GM21786 (cell line): Measurements from ENCODE around the gene FYB1.
"Not testable (repeated sequence)": the region's sequence is repeated elsewhere in the genome, so short reads cannot be mapped to it uniquely, and the experiment has no call there.

Source experiments
- ATAC-seq: cut with Tn5 transposase; IDR thresholded peaks from one replicate; pipeline ENCODE4 v1.9.1; 2021; ENCODE audit not compliant: unreplicated experiment

Gene FYB1

GRCh38 chr5:39231705-39232525 lies 12.6 kb upstream of the FYB1 start:
- ATAC-seq = peak; percentile 84

DNA sequence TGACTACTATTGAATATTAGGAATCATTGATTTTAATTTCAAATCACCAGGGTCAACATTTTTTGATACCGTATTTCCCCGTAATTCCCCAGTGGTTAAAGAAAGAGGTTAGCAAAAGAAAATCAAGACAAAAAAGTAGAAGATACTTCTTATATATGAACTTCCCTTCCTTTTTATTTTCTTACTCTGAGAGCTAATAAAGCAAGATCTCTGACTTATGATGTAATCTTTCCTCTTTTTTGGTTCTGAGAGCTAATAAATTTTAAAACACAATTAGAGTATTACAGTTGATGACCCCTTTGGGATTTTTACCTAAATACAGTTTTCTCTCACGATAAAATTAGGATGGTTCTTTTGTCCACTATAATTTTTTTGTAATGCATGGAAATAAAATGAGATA lies 9.2 kb upstream of the FYB1 start:
- no peak for ATAC-seq

- ATAC-seq = no peak
Observed at GRCh38 chr5:39226558-39226957, 7.2 kb upstream of the FYB1 start.

- ATAC-seq = no peak
Observed at GRCh38 chr5:39226100-39226451, 6.7 kb upstream of the FYB1 start.

DNA sequence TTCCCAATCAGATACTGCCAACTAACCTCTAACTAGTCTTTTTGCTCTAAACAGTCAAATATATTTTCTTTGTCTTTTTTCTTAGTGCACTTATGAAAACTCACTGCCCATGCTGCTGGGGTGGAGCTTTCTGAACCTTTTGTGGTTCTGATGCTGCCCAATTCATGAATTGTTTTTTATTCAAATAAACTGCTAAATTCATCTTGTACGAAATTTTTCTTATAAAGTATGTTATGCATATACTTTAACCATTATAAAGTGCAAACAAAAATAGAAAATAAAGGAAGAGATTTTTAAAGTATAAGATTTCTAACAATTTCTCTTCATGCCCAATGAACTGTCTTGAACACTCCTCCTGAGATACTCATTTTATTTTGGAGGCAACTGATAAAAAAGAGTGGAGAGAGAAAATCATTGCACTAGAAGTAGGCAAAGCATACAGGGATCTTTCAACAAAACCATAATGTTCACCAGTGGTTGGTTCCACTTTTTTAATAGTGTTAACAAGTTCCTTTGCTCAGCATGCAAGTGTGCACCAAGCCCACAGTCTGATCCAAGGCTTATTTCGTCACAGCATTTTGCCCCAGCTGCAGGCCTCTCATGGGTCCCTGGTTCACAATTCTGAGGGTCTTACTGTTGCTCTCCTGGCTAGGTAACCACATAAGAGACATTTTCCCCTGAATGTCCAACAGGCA lies 6.2 kb upstream of the FYB1 start:
- no peak for ATAC-seq

GRCh38 chr5:39224196-39224761 lies 4.9 kb upstream of the FYB1 start:
- ATAC-seq = no peak

GRCh38 chr5:39223565-39224156 lies 4.3 kb upstream of the FYB1 start:
- no peak for ATAC-seq

GRCh38 chr5:39221671-39222070 lies 2.3 kb upstream of the FYB1 start:
- ATAC-seq = not testable (repeated sequence)

DNA sequence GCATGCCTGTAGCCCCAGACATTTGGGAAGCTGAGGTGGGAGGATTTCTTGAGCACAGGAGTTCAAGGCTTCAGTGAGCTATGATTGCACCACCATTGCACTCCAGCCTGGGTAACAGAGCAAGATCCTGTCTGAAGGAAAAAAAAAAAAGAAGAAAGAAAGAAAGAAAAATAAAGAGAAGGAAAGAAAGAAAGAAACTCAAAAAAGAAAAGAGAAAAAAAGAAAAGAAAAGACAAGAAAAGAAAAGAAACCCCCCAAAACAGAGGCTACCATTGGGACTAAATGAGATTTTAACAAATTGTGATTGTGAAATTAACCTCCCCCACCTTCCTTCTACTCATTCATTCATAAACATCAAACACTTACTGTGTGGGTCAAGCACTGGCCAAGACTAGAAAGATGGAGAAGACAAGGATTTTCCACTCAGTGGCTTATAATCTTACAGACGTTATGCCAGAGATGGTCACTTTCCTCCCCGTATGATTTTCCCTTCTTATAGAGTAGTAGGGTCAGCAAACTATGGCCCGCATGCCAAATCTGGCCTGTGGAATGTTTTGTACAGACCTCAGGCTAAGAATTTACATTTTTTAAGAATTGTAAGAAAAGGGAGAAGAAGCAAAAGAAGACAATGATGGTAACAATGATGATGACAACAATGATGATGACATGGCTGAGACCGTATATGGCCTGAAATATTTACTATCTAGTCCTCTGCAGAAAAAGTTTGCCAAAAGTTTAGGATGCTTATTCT lies 1.1 kb upstream of the FYB1 start:
- no peak for ATAC-seq

DNA sequence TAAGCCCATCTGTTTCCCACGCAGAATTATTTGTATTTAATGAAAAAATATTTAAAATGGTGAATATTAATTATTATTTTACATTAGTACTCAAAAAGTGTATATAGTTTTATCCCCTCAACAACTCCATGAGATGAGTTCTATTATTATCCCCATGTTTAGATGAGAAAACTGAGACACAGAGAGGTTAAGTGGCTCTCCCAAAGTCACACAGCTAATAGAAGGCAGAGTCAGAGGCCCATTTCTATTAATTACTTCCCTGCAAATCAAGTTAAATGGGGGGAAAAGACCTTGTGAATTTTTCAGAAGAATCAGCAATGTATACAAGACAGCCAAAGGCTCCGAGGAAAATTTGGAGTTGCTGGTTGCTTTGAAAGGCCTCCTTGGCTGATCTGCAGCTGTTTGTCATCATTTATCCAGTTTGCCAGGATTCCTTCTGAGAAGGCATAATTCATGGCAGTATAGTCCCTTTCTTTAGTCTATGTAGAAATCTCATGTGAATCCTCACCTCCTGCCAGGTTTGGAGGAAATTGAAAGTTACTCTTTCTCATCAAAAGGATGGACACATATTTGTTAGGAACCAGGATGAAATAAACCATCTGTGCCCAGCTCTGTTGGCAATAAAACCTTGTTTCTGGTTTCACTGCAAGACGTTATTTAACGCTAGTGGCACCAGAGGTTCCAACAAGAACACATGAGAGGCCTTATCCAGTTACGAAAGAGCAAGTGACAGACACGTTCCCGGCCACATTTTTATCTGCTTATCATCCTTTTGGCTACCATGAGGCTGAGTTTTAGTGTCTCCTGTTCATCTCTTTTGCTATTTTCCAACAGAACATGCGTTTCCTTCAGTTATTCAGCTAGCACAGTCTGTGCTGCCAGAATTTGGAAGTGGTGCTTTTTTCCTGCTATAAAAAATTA lies 621 bp downstream of the FYB1 start:
- no peak for ATAC-seq

- ATAC-seq = peak; percentile 85
Observed at GRCh38 chr5:39217365-39218281, 1.7 kb downstream of the FYB1 start.

DNA sequence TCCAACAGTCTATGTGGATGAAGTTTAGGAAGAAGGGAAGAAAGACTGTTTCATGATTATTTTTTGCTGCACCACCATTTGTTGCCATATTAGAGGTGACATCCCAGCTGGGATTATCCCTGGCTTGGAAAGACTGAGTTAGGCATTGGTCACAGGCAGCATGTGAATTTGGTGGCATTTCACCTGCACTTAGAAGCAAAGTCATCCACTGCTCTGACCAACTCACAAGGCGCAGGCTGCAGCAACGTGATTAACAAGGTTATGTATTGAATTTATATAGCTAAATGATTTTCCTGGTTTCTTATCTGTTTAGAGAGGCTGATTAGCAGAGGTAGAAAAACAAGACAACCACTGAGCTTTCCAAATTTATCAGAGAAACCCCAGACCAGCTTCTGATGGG lies 2.7 kb downstream of the FYB1 start:
- no peak for ATAC-seq

DNA sequence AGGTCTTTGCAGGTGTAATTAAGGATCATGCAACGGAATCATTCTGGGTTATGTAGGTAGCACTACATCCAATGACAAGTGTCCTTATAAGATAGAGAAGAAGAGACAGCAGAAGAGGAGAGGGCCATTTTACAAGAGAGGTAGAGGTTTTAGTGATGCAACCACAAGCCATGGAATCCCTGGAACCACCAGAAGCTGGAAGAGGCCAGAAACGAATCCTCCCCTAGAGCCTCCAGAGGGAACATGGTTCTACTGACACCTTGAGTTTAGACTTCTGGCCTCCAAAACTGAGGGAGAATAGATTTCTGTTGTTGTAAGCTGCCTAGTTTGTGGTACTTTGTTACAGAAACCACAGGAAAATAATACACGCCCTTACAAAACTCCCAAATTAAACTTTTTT lies 3.5 kb downstream of the FYB1 start:
- ATAC-seq = no peak

DNA sequence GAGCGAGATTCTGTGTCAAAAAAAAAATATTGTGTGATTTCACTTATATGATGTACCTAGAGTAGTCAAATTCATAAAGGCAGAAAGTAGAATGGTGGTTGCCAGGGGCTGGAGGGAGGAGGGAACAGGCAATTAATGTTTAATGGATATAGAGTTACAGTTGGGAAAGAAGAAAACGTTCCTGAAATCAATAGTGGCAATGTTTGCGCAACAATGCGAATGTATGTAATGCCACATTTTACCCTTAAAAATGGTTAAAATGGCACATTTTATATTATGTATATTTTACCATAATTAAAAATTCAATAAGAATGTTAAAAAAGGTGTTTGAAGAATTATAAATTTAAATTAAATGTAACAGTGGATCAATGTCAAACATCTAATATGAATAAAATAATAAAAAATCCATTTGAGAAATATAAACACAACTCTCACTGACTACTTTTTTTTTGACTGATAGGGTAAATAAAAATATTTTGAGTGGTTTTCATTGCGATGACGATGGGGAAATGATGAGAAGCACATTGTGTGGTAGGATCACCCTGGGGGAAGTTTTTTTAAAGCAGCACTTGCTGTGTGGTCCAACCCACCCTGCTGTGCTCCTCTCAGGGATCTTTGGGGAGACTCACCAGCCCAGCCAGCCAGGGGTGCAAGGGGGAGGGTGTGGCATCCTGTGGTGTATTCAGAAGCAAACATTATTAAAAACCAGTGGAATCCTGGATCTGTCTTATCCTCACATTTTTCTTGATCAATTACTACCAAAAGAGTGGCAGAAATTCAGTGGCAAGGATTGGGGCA lies 4.3 kb downstream of the FYB1 start:
- ATAC-seq = no peak

DNA sequence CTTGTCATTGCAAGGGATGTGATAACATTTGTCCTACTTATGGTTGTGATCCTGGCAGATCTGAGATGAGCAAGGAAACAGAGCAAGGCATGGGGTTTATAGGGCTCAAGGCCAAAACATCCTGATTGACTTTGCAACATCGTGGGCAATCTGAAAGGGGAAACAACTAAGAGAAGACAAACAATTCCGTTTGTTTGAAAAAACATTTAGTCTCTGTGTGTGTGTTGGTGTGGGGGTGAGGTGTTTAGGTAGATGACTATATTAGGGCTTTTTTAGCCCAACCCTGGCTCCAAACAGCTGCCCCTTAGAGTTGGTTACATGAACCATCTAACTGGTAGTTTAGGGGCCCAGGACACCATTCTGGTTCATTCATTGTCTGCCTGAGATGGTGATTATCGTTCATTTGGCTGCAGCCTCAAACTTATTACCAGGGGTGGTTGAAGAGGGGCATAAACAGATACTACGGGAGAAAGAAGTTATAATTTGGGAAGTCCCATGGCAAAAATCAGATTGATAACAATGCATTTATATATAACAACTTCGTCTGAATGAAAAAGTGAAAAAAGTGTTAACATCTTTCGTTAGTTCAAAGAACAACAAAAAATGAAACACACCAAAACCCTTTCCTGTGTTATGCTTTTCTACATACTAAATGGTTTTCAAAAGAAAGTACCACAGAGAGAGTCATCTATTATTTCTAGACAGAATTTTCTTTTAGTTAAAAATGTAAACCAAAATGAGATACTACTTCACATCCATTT lies 5.7 kb downstream of the FYB1 start:
- ATAC-seq = no peak

DNA sequence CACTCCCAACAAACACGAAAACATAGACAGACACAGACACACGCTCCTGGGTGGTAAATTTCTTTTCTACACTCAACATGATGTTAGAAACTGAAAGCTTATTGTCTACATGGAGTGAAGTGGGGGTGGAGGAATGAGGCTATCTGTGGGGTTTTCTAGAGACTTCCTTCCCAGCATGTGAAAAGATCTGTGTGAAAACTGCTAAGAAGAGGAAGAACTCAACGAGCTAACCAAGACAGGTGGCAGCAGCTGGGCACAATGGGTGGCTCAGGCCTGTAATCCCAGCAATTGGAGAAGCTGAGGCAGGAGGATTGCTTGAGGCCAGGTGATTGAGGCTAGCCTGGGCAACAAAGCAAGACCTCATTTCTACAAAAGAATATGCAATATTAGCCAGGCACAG lies 7.6 kb downstream of the FYB1 start:
- ATAC-seq = no peak

DNA sequence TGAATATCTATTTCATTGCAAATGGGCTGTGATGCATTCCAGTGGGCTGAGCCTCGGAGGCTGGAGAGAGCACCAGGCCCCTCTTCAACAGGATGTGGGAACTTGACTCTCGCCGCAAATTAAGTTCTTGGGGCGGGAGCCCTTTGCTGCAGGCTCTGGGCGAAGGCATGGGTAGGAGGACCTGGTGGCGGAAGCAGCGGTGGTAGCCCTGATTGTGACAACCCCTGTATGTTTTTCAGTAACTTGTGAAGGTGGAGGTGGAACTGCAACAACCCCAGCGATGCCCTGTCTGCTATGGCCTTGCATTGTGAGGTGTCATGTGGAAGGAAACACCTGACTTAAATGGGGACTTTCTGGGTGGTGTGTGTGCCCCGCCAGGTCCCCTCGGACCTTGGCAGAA lies 9.4 kb downstream of the FYB1 start:
- peak; percentile 51 for ATAC-seq

DNA sequence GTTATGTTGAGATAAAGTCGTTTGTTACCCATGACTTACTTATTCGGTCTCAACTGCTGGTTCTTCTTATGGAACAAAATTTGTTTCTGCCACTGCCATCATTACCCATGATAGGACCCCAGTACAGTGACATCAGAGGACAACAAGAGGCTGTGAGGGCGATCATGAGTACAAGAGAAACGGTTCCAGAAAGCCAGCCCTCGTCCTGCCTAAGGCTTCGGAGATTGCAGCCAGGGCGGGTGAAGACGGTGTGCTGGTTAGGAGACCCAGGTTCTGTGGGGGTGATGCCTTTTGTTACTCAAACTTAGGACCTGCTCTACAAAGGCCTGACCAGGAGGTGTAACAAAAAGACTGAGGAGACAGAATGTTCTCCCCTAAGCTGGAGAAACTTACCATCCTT lies 10.9 kb downstream of the FYB1 start:
- no peak for ATAC-seq
